ENCODE measurements around the gene WDR62. TPM values are rescaled to one million over a fixed set of nuclear protein-coding genes. Genes with fewer than 3 reads are reported as not detected.

WDR62 gene
- total and polyA plus RNA-seq, 2 of the 8 experiments (the other 6 are each of a cell fraction or from before 2014, with no cell fraction given) = 28.2 to 39.5 TPM

DNA sequence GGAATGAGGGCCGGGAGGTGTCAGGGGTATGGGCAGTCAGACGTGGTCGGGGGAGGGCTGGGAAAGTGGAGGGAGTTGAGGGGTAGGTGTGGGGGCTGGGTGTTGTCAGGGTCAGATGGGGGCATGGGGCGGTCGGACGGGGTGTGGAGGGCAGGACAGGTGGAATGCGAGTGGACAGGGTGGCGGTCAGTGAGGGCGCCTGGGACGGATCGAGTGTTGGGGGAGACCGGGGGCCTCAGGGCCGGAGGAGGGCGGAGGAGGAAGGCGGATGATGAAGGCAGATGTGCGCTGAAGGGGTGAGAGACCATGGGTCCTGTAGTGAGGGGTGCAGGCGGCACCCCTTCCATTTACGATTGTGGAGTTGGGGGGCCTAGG lies 66.3 kb downstream of the WDR62 start:
- DNase-seq (ENCODE audit: low read depth in 1 of 2, low spot score in 2 of 2) (no peak), FAIRE-seq (no peak)
- peaks cover 3 to 7% of the 10 kb centered on the region in 2 experiments for H4K20me1 ChIP-seq (replicated peaks in 1 of 2; ENCODE audit: control insufficient read depth in 1 of 2, insufficient read depth in 2 of 2, low read length in 2 of 2)
- H3K18ac ChIP-seq (ENCODE audit: extremely low read depth, low read length) = no peak overlapping the region
- peaks cover 10 to 31% (median 25%) of the 10 kb centered on the region in 4 experiments; a peak in 7 of 8 replicates for H3K36me3 ChIP-seq (ENCODE audit: control insufficient read depth in 2 of 4, insufficient read depth in 4 of 4, low read length in 3 of 4)
- no peak overlapping the region for H2AFZ ChIP-seq (ENCODE audit: low read length)
- no peak overlapping the region for H2BK15ac ChIP-seq (ENCODE audit: low read length)
- no peak overlapping the region for H3K14ac ChIP-seq (ENCODE audit: insufficient read length)
- H3K27me3 ChIP-seq (replicated peaks in 1 of 4; ENCODE audit: control insufficient read depth in 3 of 4, extremely low read depth in 1 of 4, insufficient read depth in 3 of 4, low read length in 3 of 4) = no peaks in the 10 kb centered on the region
- H3K79me2 ChIP-seq (ENCODE audit: control insufficient read depth in 1 of 2, insufficient read depth in 2 of 2, low read length in 2 of 2) = peaks cover 0 to 9% of the 10 kb centered on the region in 2 experiments; a peak in 1 of 4 replicates
- no peak overlapping the region for H4K8ac ChIP-seq (ENCODE audit: extremely low read depth, insufficient read depth, low read length)
- H3K23ac ChIP-seq (ENCODE audit: insufficient read length) = no peak overlapping the region
- no peak overlapping the region; a peak in 1 of 7 replicates for H3K9ac ChIP-seq (replicated peaks in 1 of 4; ENCODE audit: extremely low read depth in 1 of 4, low read depth in 3 of 4, low read length in 3 of 4)
- no peak overlapping the region for H3K4ac ChIP-seq (replicated peaks; ENCODE audit: insufficient read length, low read depth, low read length)
- H3K9me3 ChIP-seq (ENCODE audit: insufficient read depth in 2 of 2, low read depth in 1 of 2, low read length in 1 of 2) = no peaks in the 10 kb centered on the region
- H3K4me1 ChIP-seq (replicated peaks in 1 of 4; ENCODE audit: control insufficient read depth in 3 of 4, insufficient read depth in 4 of 4, low read length in 3 of 4) = peaks cover 0 to 10% (median 3%) of the 10 kb centered on the region in 4 experiments; a peak in 6 of 7 replicates
- no peak overlapping the region for H2BK20ac ChIP-seq (ENCODE audit: low read length)
- no peak overlapping the region for H2AK5ac ChIP-seq (ENCODE audit: low read depth, low read length)
- ChIA-PET CTCF (ENCODE audit: partially characterized antibody) (no interaction called here), POLR2A (ENCODE audit: partially characterized antibody) (interaction anchor here (1.5 kb wide), 1 partner anchor 9 kb away, joined by 3 read pairs; no protein-coding TSS in a partner anchor)
- no peak overlapping the region for H3K4me3 ChIP-seq (ENCODE audit: extremely low read depth in 1 of 4, insufficient read depth in 2 of 4, low read depth in 3 of 4, low read length in 4 of 4)
- H3K23me2 ChIP-seq (ENCODE audit: low read depth, low read length) = no peaks in the 10 kb centered on the region; the same call in 1 of the 2 replicates
- peaks cover 9% of the 10 kb centered on the region; the same call in 1 of the 2 replicates for H3K79me1 ChIP-seq (ENCODE audit: low read depth, low read length)
- H4K5ac ChIP-seq (ENCODE audit: insufficient read length, low read depth, low read length) = no peak overlapping the region
- H3K4me2 ChIP-seq (ENCODE audit: insufficient read depth in 1 of 2, low read depth in 2 of 2, low read length in 2 of 2) = no peak overlapping the region
- no peak overlapping the region for H2BK5ac ChIP-seq (ENCODE audit: low read depth, low read length)
- 96% methylated on average over 7 of the region's 18 CpGs; no CpG with 5 or more reads in 1 of the 2 experiments for WGBS, 2 experiments (ENCODE audit: extremely low coverage in 1 of 2, insufficient coverage in 1 of 2, insufficient read length in 1 of 2, insufficient replicate concordance in 2 of 2, low coverage in 1 of 2, low lambda C conversion rate in 2 of 2, missing lambda C conversion rate in 1 of 2)
- H3K56ac ChIP-seq (replicated peaks; ENCODE audit: insufficient read length, low read depth, low read length) = no peak overlapping the region
- no peak overlapping the region for H3K27ac ChIP-seq (ENCODE audit: low read depth, low read length)
- H2BK12ac ChIP-seq (ENCODE audit: low read depth, low read length) = no peak overlapping the region
- no peak overlapping the region for H2BK120ac ChIP-seq (replicated peaks; ENCODE audit: low read depth, low read length)
- H4K91ac ChIP-seq (replicated peaks; ENCODE audit: insufficient read length, low read length) = no peak overlapping the region
- TF ChIP-seq, protein P1, sequence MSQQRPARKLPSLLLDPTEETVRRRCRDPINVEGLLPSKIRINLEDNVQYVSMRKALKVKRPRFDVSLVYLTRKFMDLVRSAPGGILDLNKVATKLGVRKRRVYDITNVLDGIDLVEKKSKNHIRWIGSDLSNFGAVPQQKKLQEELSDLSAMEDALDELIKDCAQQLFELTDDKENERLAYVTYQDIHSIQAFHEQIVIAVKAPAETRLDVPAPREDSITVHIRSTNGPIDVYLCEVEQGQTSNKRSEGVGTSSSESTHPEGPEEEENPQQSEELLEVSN (IDR thresholded peaks at IDR 0.05) = no peak
- TF ChIP-seq POLR2A (IDR thresholded peaks at IDR 0.05; ENCODE audit: control extremely low read depth in 1 of 2, low read depth in 2 of 2, low read length in 2 of 2) = no peak
- no peak for TF ChIP-seq CEBPB (IDR thresholded peaks at IDR 0.05; ENCODE audit: low read depth, low read length)
- TF ChIP-seq CHD2 (IDR thresholded peaks at IDR 0.05; ENCODE audit: low read length) = no peak
- TF ChIP-seq GTF2F1 (IDR thresholded peaks at IDR 0.05; ENCODE audit: borderline replicate concordance, low read depth, low read length) = no peak
- TF ChIP-seq, protein P2, sequence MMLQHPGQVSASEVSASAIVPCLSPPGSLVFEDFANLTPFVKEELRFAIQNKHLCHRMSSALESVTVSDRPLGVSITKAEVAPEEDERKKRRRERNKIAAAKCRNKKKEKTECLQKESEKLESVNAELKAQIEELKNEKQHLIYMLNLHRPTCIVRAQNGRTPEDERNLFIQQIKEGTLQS (IDR thresholded peaks at IDR 0.05; ENCODE audit: insufficient read depth, low read depth, low read length) = no peak
- no peak for TF ChIP-seq CBX8 (IDR thresholded peaks at IDR 0.05; ENCODE audit: borderline replicate concordance, low read depth, low read length)
- no peak for TF ChIP-seq PHF8 (conservative IDR thresholded peaks at IDR 0.05; ENCODE audit: low read depth, low read length)
- no peak for TF ChIP-seq POLR2AphosphoS5 (IDR thresholded peaks at IDR 0.05; ENCODE audit: low read depth, low read length)
- no peak for TF ChIP-seq KDM5A (IDR thresholded peaks at IDR 0.05; ENCODE audit: low read length)
- TF ChIP-seq JUN (IDR thresholded peaks at IDR 0.05; ENCODE audit: low read depth, low read length) = no peak
- no peak for TF ChIP-seq CHD1 (IDR thresholded peaks at IDR 0.05; ENCODE audit: low read depth, low read length)
- TF ChIP-seq CBX5 (IDR thresholded peaks at IDR 0.05; ENCODE audit: low read depth, low read length) = no peak
- TF ChIP-seq POU5F1 (IDR thresholded peaks at IDR 0.05; ENCODE audit: low read depth, low read length) = no peak
